G401.6 (cell line): ENCODE data around the gene RAPGEFL1.
"Not testable (repeated sequence)": the region's sequence is repeated elsewhere in the genome, so short reads cannot be mapped to it uniquely, and the experiment has no call there.

ENCODE experiments used
- FAIRE-seq: peaks from 2 replicates; lab custom pipeline; 2012; peaks lifted over from hg19 to GRCh38; lab: Jason Lieb, UNC

RAPGEFL1 gene

GRCh38 chr17:40209404-40210093, 32.3 kb downstream of the RAPGEFL1 start:
- no peak for FAIRE-seq

GRCh38 chr17:40213914-40214313, 36.6 kb downstream of the RAPGEFL1 start:
- not testable (repeated sequence) for FAIRE-seq

- FAIRE-seq = no peak
Observed at GRCh38 chr17:40218006-40218739, 40.9 kb downstream of the RAPGEFL1 start.

- FAIRE-seq = peak; percentile 84
Observed at GRCh38 chr17:40218740-40219593, 41.7 kb downstream of the RAPGEFL1 start, which contains the start of gene WIPF2. TSS of gene WIPF2 (plus strand) at chr17:40219304. CDS start at chr17:40256460, 37,156 bp downstream.

- FAIRE-seq = no peak
Observed at GRCh38 chr17:40219594-40220338, 42.5 kb downstream of the RAPGEFL1 start.

GRCh38 chr17:40224718-40225550, 47.7 kb downstream of the RAPGEFL1 start:
- FAIRE-seq = no peak

GRCh38 chr17:40229146-40229545, 51.9 kb downstream of the RAPGEFL1 start:
- not testable (repeated sequence) for FAIRE-seq

- FAIRE-seq = no peak
Observed at GRCh38 chr17:40230670-40231069, 53.4 kb downstream of the RAPGEFL1 start.

- not testable (repeated sequence) for FAIRE-seq
Observed at GRCh38 chr17:40231928-40232327, 54.7 kb downstream of the RAPGEFL1 start.

- FAIRE-seq = no peak
Observed at GRCh38 chr17:40241252-40241834, 64.1 kb downstream of the RAPGEFL1 start.

- no peak for FAIRE-seq
Observed at GRCh38 chr17:40242774-40243173, 65.5 kb downstream of the RAPGEFL1 start.

GRCh38 chr17:40243761-40244160, 66.5 kb downstream of the RAPGEFL1 start:
- FAIRE-seq = no peak

GRCh38 chr17:40244255-40244654, 67.0 kb downstream of the RAPGEFL1 start:
- FAIRE-seq = no peak
